Prostate gland (tissue), 2 donors: ENCODE results near the gene OGT.

ENCODE experiments used
- POLR2A ChIP-seq: fragments of 450-650 bp; IDR thresholded peaks from one replicate; pipeline ENCODE4 v1.6.1; 2016; ENCODE audit warnings: antibody characterized with exemption, mild to moderate bottlenecking
- POLR2AphosphoS5 ChIP-seq: sonication (generic); formaldehyde crosslinking; IDR thresholded peaks from one replicate; pipeline ENCODE4 v1.6.1; 2017; ENCODE audit warnings: antibody characterized with exemption
- TF ChIP-seq, protein P1 (sequence below), 4 experiments: fragments of 200-600 bp in 2 of 4; fragments of 450-650 bp in 2 of 4; sonication (generic) in 2 of 4; IDR thresholded peaks; 1 replicate in 3 of 4; 2 replicates in 1 of 4; pipeline ENCODE4 v1.5.1; 2016 to 2019; ENCODE audit warnings: antibody characterized with exemption in 4 of 4, mild to moderate bottlenecking in 2 of 4, moderate library complexity in 2 of 4

DNA sequence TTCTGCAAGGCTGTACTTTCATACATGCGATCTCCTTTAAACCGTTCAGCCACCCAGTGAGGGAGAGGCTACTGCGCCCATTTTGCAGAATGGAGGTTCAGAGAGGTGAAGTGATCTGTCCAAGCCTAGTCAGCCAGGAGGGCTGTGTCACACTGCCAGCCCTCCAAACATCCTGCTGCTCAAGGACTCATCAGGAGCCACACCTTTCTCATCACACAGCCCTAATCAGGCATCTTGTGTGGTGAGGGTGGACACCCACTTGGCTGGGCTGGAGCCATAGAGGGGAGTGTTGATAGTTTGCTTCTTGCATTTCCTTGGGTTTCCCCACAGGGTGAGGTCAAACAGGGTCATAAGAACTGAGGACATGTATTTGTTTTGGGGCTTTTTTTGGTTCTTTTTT lies 90.8 kb downstream of the OGT start:
- TF ChIP-seq, protein P1, sequence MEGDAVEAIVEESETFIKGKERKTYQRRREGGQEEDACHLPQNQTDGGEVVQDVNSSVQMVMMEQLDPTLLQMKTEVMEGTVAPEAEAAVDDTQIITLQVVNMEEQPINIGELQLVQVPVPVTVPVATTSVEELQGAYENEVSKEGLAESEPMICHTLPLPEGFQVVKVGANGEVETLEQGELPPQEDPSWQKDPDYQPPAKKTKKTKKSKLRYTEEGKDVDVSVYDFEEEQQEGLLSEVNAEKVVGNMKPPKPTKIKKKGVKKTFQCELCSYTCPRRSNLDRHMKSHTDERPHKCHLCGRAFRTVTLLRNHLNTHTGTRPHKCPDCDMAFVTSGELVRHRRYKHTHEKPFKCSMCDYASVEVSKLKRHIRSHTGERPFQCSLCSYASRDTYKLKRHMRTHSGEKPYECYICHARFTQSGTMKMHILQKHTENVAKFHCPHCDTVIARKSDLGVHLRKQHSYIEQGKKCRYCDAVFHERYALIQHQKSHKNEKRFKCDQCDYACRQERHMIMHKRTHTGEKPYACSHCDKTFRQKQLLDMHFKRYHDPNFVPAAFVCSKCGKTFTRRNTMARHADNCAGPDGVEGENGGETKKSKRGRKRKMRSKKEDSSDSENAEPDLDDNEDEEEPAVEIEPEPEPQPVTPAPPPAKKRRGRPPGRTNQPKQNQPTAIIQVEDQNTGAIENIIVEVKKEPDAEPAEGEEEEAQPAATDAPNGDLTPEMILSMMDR (IDR thresholded peaks at IDR 0.05), result no peak
- no peak for TF ChIP-seq POLR2A
- TF ChIP-seq POLR2AphosphoS5, result no peak
